Pulmonary artery endothelial cell (primary cell): ENCODE measurements around the gene ISX. TPM values are rescaled to one million over a fixed set of nuclear protein-coding genes. Genes with fewer than 3 reads are reported as not detected.
"Not testable (repeated sequence)": the region's sequence is repeated elsewhere in the genome, so short reads cannot be mapped to it uniquely, and the experiment has no call there.

Experiments used
- DNase-seq: peaks from one replicate; pipeline ENCODE4 v3.0.0-alpha.2; 2011; ENCODE audit warnings: low read depth, low spot score
- total RNA-seq: library from RNA; depleted of rRNA; stranded (reverse); fragments of >200 nt; gene quantifications from 2 replicates; pipeline ENCODE4 v1.2.3, GENCODE V29; 2014

The ISX gene
- not detected in 2 replicates for total RNA-seq

- no peak for DNase-seq
These were observed at the start of gene ISX for GRCh38 chr22:35065796-35066218. Gene ISX, plus strand, starts transcription at chr22:35066158. Its CDS starts 930 bp downstream, at chr22:35067088.

- DNase-seq = no peak
These were observed 49.0 kb upstream of the ISX start for GRCh38 chr22:35016909-35017308.

DNA sequence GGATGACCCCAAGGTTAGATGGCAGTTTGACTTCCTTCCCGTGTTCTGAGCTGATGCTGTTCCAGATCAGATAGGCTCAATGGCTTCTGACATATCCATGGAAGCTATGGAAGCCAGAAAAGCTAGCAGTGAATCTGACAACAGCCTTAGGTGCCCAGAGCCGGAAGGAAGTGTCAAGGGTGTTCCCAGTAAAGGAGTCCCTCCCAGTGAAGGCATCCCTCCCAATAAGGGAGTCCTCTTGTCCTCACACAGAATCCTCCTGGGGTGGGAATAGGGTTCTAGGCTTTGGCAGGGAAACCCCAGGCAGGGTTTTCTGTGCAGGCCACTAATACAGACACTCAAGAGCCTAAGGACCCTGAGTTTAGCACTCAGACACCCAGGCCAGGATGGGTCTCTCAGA is 47.0 kb upstream of the ISX start:
- no peak for DNase-seq

DNA sequence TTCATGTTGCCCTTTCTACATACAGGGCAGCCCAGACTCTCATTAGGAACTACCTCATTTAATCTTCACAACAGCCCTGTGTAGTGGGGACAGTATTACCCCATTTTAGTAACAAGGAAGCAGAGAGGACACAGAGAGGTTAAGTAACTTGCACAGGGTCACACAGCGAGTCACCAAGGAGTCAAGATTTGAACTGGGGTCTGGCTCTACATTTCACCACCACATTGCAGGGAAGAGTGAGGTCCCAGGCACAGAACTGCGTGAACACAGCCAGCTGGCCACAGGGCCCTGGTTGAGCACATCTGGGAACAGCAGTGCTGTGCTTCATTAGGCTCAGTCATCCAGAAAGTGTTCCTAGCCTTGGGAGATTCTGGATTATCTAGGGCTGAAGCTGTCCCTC is 45.4 kb upstream of the ISX start:
- no peak for DNase-seq

DNA sequence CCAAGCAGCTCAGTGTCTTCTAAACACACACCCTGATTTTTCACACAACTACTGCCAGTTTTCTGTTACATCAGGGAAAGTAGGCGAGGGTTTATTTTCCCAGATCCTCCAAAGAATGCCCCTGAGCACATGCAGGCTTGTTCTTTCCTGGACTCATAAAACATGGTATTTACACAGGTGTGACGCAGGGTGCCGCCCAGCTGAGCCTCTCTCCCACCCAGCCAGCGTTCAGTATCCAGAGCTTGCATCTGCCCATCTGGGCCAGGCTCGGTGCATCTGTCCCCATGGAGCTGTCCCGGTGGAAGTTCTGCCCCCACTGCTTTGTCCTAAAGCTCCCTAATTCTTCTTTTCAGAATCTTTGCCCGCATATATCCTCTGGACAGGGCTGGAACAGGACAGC is 44.8 kb upstream of the ISX start:
- DNase-seq = no peak

DNA sequence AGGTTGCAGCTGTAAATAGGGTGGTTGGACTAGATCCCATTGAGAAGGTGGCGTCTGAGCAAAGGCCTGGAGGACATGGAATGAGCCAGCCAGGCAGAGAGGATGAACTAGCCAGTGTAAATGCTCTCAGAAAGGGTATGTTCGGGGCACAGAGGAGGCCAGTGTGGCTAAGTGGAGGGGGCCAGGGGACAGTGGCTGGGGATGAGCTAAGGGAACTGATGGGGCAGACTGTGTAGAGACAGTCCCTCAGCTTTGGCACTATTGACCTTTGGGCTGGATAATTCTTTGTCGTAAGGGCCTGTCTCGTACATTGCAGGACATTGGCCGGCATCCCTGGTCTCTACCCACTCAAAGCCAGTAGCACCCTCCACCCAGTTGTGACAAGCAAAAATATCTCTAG is 43.7 kb upstream of the ISX start:
- DNase-seq = no peak

DNA sequence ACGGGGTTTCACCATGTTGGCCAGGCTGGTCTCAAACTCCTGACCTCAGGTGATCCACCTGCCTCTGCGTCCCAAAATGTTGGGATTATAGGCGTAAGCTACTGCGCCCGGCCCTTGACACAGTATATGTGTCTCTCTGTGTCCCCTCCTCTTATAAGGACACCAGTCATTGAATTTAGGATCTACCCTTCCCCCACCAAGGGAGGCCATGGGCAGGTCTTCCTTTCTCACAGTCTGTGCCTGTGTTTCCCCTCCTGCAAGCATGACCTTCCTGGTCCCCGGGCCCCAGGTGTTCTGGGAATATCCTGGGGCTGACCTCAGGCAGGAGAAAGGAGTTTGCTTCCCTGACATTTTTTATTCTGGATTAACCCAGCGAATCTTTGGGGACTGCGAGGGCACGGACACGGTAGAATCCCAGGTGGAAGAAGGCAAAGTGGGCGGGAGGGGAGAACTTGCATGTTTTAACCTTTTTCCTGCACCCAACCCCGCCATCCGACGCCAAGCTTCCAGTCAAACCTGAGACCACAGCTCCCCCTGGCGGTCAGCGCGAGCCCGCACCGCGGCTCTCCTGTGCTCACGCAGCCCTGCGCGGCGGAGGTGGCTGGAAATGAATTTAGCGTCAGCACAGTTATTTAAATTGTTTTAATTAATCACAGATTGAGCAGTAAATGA is 42.1 kb upstream of the ISX start:
- no peak for DNase-seq

DNA sequence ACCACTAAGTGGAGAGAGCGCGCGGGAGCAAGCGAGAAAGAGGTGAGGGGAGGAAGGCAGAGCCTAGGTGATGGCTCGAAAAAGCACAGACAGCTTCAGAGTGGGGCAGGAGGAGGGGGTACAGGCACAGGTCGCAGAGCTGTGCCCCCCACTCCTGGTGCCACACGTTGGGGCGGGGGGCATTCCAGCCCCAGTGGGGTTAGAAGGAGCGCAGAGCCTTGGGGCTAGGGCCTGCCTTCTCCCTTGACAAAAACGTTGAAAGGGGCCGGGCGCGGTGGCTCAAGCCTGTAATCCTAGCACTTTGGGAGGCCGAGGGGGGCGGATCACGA is 41.6 kb upstream of the ISX start:
- no peak for DNase-seq

DNA sequence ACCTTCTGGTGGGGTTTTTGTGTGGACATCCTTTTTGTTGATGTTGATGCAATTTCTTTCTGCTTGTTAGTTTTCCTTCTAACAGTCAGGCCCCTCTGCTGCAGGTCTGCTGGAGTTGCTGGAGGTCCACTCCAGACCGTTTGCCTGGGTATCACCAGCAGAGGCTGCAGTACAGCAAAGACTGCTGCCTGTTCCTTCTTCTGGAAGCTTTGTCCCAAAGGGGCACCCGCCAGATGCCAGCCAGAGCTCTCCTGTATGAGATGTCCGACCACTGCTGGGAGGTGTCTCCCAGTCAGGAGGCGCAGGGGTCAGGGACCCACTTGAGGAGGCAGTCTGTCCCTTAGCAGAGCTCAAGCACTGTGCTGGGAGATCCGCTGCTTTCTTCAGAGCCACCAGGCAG is 35.8 kb upstream of the ISX start:
- DNase-seq = not testable (repeated sequence)

DNA sequence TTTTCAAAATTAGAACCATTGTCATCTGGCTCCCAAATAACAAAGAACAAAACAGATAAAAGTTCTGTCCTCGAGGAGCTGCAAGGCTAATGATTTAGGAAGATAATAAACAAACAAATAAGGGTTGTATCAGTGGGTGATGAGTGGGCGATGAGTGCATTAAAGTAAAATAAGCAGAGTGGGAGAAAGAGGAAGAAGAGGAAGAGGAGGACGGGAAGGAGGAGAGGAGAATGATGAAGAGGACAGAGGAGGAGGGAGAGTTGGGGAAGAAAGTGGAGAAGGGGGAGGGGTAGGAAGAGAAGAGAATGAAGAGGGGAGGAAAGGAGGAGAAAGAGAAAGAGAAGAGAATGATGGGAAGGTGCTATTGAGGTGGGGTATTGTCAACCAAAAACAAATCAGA is 33.4 kb upstream of the ISX start:
- no peak for DNase-seq

DNA sequence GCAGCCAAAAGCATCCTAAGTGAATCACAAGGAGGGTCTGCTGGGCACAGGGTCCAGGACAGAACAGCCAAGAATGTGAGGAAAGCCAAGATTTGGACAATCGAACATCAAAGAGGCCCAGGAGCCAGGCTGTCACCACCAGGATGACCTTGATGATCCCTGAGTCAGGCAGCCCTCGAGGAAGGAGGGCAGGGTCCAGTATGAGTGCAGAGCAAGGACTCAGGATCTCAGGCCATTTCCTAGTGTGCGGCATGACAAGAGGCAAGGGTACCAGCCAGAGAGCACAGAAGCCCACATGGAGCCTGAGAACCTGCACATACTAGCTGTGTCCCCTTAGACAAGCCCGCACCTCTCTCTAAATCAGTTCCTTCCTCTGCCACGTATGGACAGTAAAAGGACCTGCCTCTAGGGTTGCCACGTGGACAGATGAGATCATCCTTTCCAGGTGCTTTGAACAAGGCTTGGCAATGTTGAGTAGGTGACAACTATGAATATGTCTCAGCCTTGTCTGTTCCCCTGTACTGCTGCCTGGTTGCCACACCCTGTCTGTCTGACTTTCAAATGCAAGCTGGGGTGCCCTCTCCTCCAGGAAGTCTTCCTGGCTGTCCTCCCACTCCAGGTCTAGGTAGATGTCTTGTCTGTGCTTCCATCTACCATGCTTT is 32.2 kb upstream of the ISX start:
- DNase-seq = no peak

GRCh38 chr22:35034963-35035362 is 31.0 kb upstream of the ISX start:
- no peak for DNase-seq

GRCh38 chr22:35037089-35037488 is 28.9 kb upstream of the ISX start:
- DNase-seq = no peak

- no peak for DNase-seq
These were observed 26.3 kb upstream of the ISX start for GRCh38 chr22:35039625-35040024.

- DNase-seq = no peak
These were observed 22.6 kb upstream of the ISX start for GRCh38 chr22:35043252-35043933.

- DNase-seq = no peak
These were observed 22.0 kb upstream of the ISX start for GRCh38 chr22:35043934-35044319.

GRCh38 chr22:35044607-35045390 is 21.2 kb upstream of the ISX start:
- DNase-seq = no peak

DNA sequence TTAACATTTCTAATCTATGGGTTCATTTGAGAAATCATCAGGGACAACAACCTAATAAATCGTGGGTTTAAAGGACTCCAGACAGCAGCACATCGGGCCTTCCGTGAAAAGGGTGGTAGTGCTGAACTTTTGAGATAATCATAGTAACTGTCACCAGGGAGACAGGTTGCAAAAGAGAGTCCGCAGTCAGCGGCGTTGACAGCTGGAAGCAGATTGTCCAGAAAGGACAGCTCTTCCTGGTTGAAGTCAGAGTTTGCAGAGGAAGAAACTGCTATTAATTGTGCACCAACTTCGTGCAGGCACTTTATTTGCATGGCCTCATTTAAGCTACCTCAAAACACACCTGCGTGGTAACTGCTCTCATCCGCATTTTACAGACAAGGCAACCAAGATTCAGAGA is 20.5 kb upstream of the ISX start:
- no peak for DNase-seq

DNA sequence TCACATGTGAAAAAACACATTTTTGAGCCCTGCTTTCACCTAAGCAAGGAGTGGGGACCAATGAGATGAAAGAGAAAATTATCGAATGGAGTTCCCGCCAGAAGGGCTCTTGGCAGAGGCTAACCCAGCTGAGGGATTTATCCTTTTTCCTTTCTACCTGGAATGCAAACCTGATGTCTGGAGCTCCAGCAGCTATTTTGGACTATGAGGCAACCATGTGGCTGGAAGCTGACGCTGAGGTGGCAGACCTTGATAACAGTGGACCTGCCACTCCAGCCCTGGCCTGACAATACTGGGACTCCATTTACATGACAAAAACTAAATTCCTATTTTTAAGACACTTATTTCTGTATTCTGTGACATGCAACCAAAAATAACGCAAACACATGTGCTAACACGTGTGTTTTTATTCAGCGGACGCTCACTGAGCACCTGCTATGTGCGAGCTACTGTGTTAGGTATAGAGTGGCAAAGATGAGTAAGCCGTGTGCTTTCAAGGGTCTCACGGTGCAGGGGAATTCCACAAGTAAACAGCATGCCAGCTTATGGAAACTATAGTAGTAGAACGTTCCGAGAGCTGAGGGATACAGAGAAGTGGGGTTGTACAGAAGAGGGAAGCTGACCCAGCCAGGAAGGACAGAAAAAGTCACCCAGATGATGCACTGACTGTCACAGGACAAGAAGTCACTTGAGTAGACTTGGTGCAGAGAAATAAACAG is 19.1 kb upstream of the ISX start:
- DNase-seq = no peak

DNA sequence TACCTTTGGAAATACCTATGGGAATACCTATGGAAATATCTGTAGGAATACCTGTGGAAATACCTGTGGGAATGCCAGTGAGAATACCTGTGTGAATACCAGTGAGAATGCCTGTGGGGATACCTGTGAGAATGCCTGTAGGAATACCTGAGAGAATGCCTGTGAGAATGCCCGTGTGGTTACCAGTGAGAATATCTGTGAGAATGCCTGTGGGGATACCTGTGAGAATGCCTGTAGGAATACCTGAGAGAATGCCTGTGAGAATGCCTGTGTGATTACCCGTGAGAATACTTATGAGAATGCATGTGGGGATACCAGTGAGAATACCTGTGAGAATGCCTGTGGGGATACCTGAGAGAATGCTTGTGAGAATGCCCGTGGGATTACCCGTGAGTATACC is 15.9 kb upstream of the ISX start:
- DNase-seq = not testable (repeated sequence)

DNA sequence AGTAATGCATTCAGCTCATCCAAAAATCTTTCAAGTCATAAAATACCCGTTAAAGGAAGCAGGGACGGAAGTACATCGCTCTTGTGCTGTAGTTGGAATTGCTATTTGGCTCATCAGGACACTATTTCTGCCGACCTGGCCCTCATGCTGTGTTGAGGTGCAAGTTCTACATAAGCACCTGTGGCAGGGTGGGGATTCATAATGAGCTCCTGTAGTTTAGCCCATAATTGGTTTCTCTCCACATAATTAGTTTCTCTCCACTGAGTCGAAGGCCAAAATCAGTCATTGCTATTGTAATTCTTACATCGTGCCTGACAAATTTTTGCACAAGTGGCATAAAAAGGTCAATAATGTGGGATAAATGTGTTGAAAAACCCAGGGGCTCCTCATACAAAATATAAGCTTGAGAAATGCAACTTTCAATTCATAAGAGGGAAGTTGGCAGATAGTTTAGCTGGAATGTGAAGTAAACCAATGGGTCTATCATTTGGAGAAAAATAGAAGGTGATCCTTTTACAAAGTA is 14.9 kb upstream of the ISX start:
- DNase-seq = no peak
